A673 (cell line): ENCODE data around the gene KIAA0825. TPM values are rescaled to one million over a fixed set of nuclear protein-coding genes. Genes with fewer than 3 reads are reported as not detected.

Source experiments
- BruUV-seq: library from RNA; stranded (reverse); fragments of 400-500 nt; replicated peaks from 2 replicates; lab custom pipeline; 2021; lab: Mats Ljungman, UMichigan
- CTCF ChIA-PET: fragments of 300-600 bp; sonication (Branson Sonifier 250); formaldehyde crosslinking; loops from one replicate; lab custom pipeline; 2022; ENCODE audit warnings: antibody characterized with exemption; lab: Charles Lee
- POLR2A ChIA-PET: fragments of 300-600 bp; sonication (Branson Sonifier 250); formaldehyde crosslinking; loops from one replicate; lab custom pipeline; 2022; ENCODE audit warnings: antibody characterized with exemption; ENCODE audit not compliant: low non-redundant PET; lab: Charles Lee
- DNase-seq: peaks from one replicate; pipeline ENCODE4 v3.0.0-alpha.2; 2015; ENCODE audit warnings: low spot score
- H3K27ac ChIP-seq: fragments of 200-600 bp; sonication (generic); 2 replicates; pipeline ENCODE4 v1.5.1; 2016; ENCODE audit warnings: mixed run types, low read depth, mild to moderate bottlenecking, mixed read lengths, antibody characterized with exemption, low read length; ENCODE audit not compliant: poor library complexity, severe bottlenecking
- H3K27me3 ChIP-seq: fragments of 200-600 bp; sonication (generic); replicated peaks from 2 replicates; pipeline ENCODE4 v1.6.1; 2017; ENCODE audit warnings: mixed run types, low read depth, mild to moderate bottlenecking, mixed read lengths, antibody characterized with exemption, low read length; ENCODE audit not compliant: insufficient read depth, poor library complexity
- H3K36me3 ChIP-seq: fragments of 200-600 bp; sonication (generic); 2 replicates; pipeline ENCODE4 v1.6.1; 2016; ENCODE audit warnings: mixed run types, mild to moderate bottlenecking, mixed read lengths, antibody characterized with exemption, low read length; ENCODE audit not compliant: insufficient read depth, poor library complexity, severe bottlenecking
- H3K4me1 ChIP-seq: fragments of 200-600 bp; sonication (generic); 2 replicates; pipeline ENCODE4 v1.6.1; 2017; ENCODE audit warnings: mixed run types, mild to moderate bottlenecking, mixed read lengths, antibody characterized with exemption, low read length; ENCODE audit not compliant: insufficient read depth, poor library complexity, severe bottlenecking
- H3K4me3 ChIP-seq: fragments of 200-600 bp; sonication (generic); 2 replicates; pipeline ENCODE4 v1.5.1; 2016; ENCODE audit warnings: low read depth, mixed run types, mild to moderate bottlenecking, mixed read lengths, low read length; ENCODE audit not compliant: poor library complexity, severe bottlenecking
- H3K9me3 ChIP-seq: fragments of 200-600 bp; sonication (generic); 2 replicates; pipeline ENCODE4 v1.6.1; 2016; ENCODE audit warnings: mixed run types, low read depth, mild to moderate bottlenecking, mixed read lengths, antibody characterized with exemption, low read length; ENCODE audit not compliant: poor library complexity, severe bottlenecking
- CTCF ChIP-seq: fragments of 300-800, 200-600 bp; sonication (generic); conservative IDR thresholded peaks from 2 replicates; pipeline ENCODE4 v1.5.1; 2017; ENCODE audit warnings: low read depth, mild to moderate bottlenecking, antibody characterized with exemption, low read length, moderate library complexity, mixed read lengths
- EZH2 ChIP-seq: fragments of 200-600 bp; sonication (generic); IDR thresholded peaks from 2 replicates; pipeline ENCODE4 v1.6.1; 2017; ENCODE audit warnings: borderline replicate concordance, low read depth, mild to moderate bottlenecking, mixed read lengths, antibody characterized with exemption, low read length; ENCODE audit not compliant: poor library complexity, severe bottlenecking
- intact Hi-C: fragments of 100-400 bp; cut with micrococcal nuclease; formaldehyde crosslinking; loops from one replicate; pipeline ENCODE4 v1.10.0; 2022; ENCODE audit not compliant: unreplicated experiment
- total RNA-seq: library from RNA; stranded (reverse); gene quantifications from 2 replicates; pipeline ENCODE4 v1.2.3, GENCODE V29; 2021

The KIAA0825 gene
- total RNA-seq, 1 experiment from 2014 or later = 1.2 TPM

GRCh38 chr5:94499806-94500205 lies 118.6 kb downstream of the KIAA0825 start:
- ChIA-PET CTCF (no interaction called here), POLR2A (no interaction called here)
- H3K9me3 ChIP-seq = no peaks in the 10 kb centered on the region
- TF ChIP-seq CTCF = no peak
- no peak for TF ChIP-seq EZH2
- H3K4me1 ChIP-seq = no peaks in the 10 kb centered on the region
- no peaks in the 10 kb centered on the region for H3K27me3 ChIP-seq
- DNase-seq = no peak
- H3K4me3 ChIP-seq = no peak overlapping the region
- no peak overlapping the region for H3K27ac ChIP-seq
- BruUV-seq = no TSS peak
- intact Hi-C loops = no loop called here
- H3K36me3 ChIP-seq = no peaks in the 10 kb centered on the region

DNA sequence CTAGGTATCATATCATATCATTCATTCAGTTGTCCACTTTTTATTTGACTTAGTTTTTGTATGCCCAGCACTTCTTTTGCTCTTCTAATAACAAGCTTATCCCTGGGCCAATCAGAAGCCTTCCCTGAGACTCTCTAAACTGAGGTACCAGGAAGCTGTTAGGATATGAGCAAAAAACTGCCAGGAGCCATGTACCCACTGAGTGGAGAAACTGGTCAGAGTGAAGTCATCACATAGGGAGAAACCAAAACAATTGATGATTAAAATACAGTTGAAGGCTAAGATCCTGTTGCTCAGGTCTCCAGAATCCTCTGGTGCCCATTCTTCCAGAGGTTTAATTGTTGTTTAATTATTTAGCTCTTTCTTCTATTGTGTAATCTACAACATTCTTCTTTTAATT lies 120.2 kb downstream of the KIAA0825 start:
- H3K27ac ChIP-seq = no peak overlapping the region
- BruUV-seq = no TSS peak
- CTCF ChIA-PET = no interaction called here

GRCh38 chr5:94485067-94485466 lies 133.3 kb downstream of the KIAA0825 start:
- POLR2A ChIA-PET = no interaction called here
- H3K27ac ChIP-seq = no peak overlapping the region
- no peak for DNase-seq
- CTCF ChIA-PET = no interaction called here
- no peak overlapping the region for H3K4me3 ChIP-seq
- H3K4me1 ChIP-seq = no peaks in the 10 kb centered on the region
- no peaks in the 10 kb centered on the region for H3K27me3 ChIP-seq
- no TSS peak for BruUV-seq
- no peak for TF ChIP-seq CTCF
- intact Hi-C loops = no loop called here
- no peaks in the 10 kb centered on the region for H3K9me3 ChIP-seq
- H3K36me3 ChIP-seq = no peaks in the 10 kb centered on the region

More for the DNA sequence above, 120.2 kb downstream of the KIAA0825 start:
- POLR2A ChIA-PET = no interaction called here
- H3K36me3 ChIP-seq = no peaks in the 10 kb centered on the region
- H3K4me1 ChIP-seq = no peaks in the 10 kb centered on the region
- no peak overlapping the region for H3K4me3 ChIP-seq
- H3K9me3 ChIP-seq = no peaks in the 10 kb centered on the region
- intact Hi-C loops = no loop called here
- no peak for DNase-seq
- H3K27me3 ChIP-seq = no peaks in the 10 kb centered on the region
- TF ChIP-seq CTCF = no peak
- no peak for TF ChIP-seq EZH2
